NCI-H82 (cell line): ENCODE measurements around the gene HOGA1.
"Not testable (repeated sequence)": the region's sequence is repeated elsewhere in the genome, so short reads cannot be mapped to it uniquely, and the experiment has no call there.

ENCODE experiments used
- DNase-seq: peaks from one replicate; lab custom pipeline; 2025; lab: John Stamatoyannopoulos, UW

Gene HOGA1

GRCh38 chr10:97649405-97649750, 65.2 kb downstream of the HOGA1 start:
- DNase-seq, result not testable (repeated sequence)

GRCh38 chr10:97650726-97651125, 66.5 kb downstream of the HOGA1 start:
- no peak for DNase-seq

- DNase-seq, result no peak
Measured at GRCh38 chr10:97651773-97652172, 67.6 kb downstream of the HOGA1 start.

- DNase-seq, result no peak
Measured at GRCh38 chr10:97656777-97657176, 72.6 kb downstream of the HOGA1 start.

GRCh38 chr10:97659589-97659988, 75.4 kb downstream of the HOGA1 start:
- no peak for DNase-seq
